Thymus (tissue), 11 donors: ENCODE data around the gene RNF212. TPM values are rescaled to one million over a fixed set of nuclear protein-coding genes. Genes with fewer than 3 reads are reported as not detected.

Experiments
- DNase-seq, 9 donors: peaks; one replicate each; pipeline ENCODE4 v3.0.0-alpha.2; 2013; ENCODE audit warnings: low spot score in 9 of 9, low read depth in 6 of 9, missing footprints in 1 of 9
- H3K27ac ChIP-seq, 2 donors: one replicate each; pipeline ENCODE4 v1.5.1; 2013; ENCODE audit warnings: control low read depth in 1 of 2, low read depth in 1 of 2, low read length in 1 of 2, mild to moderate bottlenecking in 1 of 2, moderate library complexity in 1 of 2
- H3K27me3 ChIP-seq, 2 donors: one replicate each; pipeline ENCODE4 v1.5.1; 2013; ENCODE audit warnings: low read length in 1 of 2; ENCODE audit not compliant: control insufficient read depth in 2 of 2, insufficient read depth in 1 of 2
- H3K36me3 ChIP-seq, 2 donors: one replicate each; pipeline ENCODE4 v1.5.1; 2013; ENCODE audit warnings: low read length in 1 of 2, mild to moderate bottlenecking in 1 of 2, moderate library complexity in 1 of 2; ENCODE audit not compliant: control insufficient read depth in 2 of 2, insufficient read depth in 2 of 2
- H3K4me1 ChIP-seq, 2 donors: one replicate each; pipeline ENCODE4 v1.5.1; 2013; ENCODE audit warnings: low read length in 2 of 2; ENCODE audit not compliant: control insufficient read depth in 2 of 2, insufficient read depth in 2 of 2
- H3K4me3 ChIP-seq, 2 donors: one replicate each; pipeline ENCODE4 v1.5.1; 2013; ENCODE audit warnings: low read length in 2 of 2, control low read depth in 1 of 2, mild to moderate bottlenecking in 1 of 2
- H3K9me3 ChIP-seq, 2 donors: one replicate each; pipeline ENCODE4 v1.5.1; 2013; ENCODE audit warnings: low read length in 1 of 2, mild to moderate bottlenecking in 1 of 2; ENCODE audit not compliant: control insufficient read depth in 2 of 2, insufficient read depth in 1 of 2
- WGBS: extraction: QIAGEN DNeasy Blood & Tissue Kit; methylation state at CpG from one replicate; pipeline ENCODE4 v1.1.7; 2013; 5-methylcytosine and 5-hydroxymethylcytosine counted together
- polyA plus RNA-seq: library from polyadenylated mRNA; stranded (reverse); fragments of 200-250 nt; gene quantifications from one replicate; pipeline ENCODE4 v1.2.3, GENCODE V29; 2013
- total RNA-seq: library from RNA; stranded (reverse); fragments of 120-200 nt; gene quantifications from one replicate; pipeline ENCODE4 v1.2.4, GENCODE V29; 2013
- donor health status: healthy.

Gene RNF212
- total and polyA plus RNA-seq, 2 donors = 1.1 to 11.2 TPM

DNA sequence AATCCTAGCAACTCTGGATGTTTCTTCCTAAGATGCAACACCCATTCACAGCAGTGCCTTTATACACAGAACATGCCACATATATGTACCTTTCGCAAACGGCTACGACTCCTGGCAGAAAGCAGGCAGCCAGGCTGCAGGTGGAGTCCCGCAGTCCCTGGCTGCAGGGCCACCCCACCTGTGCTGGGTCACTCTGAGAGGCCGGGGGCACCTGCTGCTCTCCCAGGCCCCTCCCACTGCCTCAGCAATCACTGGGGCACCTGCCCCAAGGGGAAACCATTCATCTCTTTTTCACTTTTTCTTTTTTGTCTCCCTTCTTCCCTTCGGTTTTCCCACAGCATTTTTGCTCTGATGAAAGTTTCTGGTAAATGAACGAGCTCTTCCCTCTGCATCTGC, 28.0 kb downstream of the RNF212 start:
- Histone ChIP-seq H3K27me3 (peaks cover 0 to 2% of the 10 kb centered on the region in 2 donors), H3K4me3 (no peak overlapping the region), H3K36me3 (no peaks in the 10 kb centered on the region), H3K27ac (no peak overlapping the region), H3K9me3 (peaks cover 0 to 4% of the 10 kb centered on the region in 2 donors), H3K4me1 (no peaks in the 10 kb centered on the region)
- DNase-seq = no peak
- WGBS = 91% methylated on average over 7 of the region's 7 CpGs

DNA sequence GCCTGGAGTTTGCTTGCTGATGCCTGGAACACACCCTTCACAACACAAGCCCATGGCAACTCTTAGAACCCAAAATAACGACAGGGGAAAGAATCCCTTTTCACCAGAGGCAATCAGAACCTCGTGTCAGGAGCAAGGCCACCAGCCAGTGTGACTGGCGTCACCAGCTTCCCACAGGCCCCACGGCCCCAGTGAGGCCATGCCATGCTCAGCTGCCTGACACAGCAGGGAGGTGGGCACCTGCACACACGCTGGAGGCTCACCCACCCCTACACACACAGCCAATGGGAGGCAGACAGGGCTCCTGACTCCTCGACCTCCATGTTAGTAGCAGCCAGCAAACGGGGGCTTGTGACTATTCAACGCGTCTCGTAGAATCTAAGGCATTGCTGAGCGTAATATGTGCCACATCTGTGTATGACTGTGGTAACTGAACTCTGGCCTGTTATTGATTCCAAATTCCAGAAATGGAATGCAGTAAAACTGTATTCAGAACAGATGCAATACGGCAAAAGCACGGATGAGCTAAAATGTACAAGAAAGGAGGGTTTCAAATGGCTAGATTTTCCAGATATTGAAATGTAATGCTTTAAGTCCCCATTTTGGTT, 28.5 kb downstream of the RNF212 start:
- Histone ChIP-seq H3K36me3 (no peaks in the 10 kb centered on the region), H3K9me3 (peaks cover 0 to 4% of the 10 kb centered on the region in 2 donors), H3K4me1 (no peaks in the 10 kb centered on the region), H3K27me3 (peaks cover 0 to 2% of the 10 kb centered on the region in 2 donors), H3K27ac (no peak overlapping the region), H3K4me3 (no peak overlapping the region)
- 91% methylated on average over 13 of the region's 13 CpGs for WGBS
- DNase-seq = no peak

DNA sequence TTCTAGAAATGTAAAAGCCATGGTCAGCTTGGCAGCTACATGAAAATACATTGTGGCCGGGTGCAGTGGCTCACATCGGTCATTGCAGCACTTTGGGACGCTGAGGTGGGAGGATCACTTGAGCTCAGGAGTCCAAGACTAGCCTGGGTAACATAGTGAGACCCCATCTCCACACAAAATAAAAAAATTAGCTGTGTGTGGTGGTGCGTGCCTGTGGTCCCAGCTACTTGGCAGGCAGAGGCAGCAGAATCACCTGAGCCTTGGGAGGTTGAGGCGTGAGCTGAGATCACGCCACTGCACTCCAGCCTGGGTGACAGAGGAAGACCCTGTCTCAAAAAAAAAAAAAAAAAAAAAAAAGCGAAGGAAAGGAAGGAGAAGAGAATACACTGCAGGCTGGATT, 29.0 kb downstream of the RNF212 start:
- Histone ChIP-seq H3K4me3 (no peak overlapping the region), H3K36me3 (no peaks in the 10 kb centered on the region), H3K27ac (no peak overlapping the region), H3K4me1 (no peaks in the 10 kb centered on the region), H3K9me3 (peaks cover 0 to 4% of the 10 kb centered on the region in 2 donors), H3K27me3 (peaks cover 0 to 2% of the 10 kb centered on the region in 2 donors)
- WGBS = 84% methylated on average over 7 of the region's 7 CpGs
- DNase-seq = no peak

DNA sequence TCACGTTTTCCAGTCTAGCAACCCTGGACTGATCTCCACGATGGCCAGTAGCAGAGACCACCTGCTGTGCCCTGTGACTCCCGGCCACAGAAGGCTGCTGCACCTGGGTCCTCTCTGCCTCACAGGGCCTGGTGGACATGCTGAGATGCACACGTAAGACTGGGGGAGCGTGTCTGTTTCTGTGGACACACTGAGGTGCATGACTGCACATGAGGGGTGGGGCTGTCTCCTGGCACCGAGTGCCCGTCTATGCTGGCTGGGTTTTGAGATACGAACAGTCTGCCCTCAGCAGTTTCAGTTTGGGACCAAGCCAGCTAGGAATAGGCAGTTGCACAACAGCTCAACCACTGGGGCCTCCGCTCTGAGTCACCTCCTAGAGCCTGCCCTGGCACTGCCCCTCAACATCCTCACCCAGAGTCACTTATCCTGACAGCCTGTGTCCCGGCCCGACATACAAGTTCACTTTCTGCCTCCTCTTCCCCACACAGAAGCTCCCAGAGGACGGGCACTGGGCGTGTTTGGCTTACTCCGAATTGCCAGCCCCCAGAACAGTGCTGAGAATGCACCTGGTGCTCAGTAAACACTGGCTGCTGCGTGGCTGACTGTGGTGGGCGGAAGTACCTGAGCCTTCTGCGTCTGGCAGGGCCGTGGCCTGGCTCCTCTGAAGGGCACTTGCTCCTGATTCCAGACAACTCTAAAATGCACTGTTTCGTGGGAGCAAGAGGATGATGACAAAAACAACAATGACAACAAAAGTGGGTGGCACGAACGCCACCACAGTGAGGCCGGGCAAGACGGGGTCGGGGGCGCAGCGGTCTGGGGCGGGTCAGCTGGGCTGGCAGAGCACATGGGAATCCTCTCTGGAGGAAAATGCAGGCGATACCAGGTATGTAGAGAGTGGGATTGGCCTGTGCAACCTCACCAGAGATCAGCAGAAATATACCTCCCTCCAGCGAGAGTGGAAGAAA, 30.9 kb downstream of the RNF212 start:
- Histone ChIP-seq H3K27ac (no peak overlapping the region), H3K4me1 (no peaks in the 10 kb centered on the region), H3K27me3 (peaks cover 0 to 2% of the 10 kb centered on the region in 2 donors), H3K4me3 (no peak overlapping the region), H3K36me3 (no peaks in the 10 kb centered on the region), H3K9me3 (no peaks in the 10 kb centered on the region)
- no peak for DNase-seq
- 91% methylated on average over 29 of the region's 29 CpGs for WGBS

DNA sequence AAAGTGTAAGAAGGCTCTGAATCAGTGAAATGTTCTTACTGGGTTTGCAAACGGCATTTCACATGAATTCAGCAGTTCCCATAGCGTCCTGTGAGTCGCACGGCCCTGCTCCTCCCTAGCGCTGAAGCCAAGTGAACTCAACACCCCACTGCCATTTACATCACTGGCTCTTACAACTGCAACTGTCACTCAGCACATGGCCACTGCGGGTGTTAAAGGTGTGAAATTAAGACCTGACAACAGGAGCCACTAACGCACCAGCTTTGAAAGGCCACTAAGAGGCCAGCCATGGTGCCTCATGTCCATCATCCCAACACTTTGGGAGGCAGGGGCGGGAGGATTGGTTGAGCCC, 31.7 kb downstream of the RNF212 start:
- DNase-seq = no peak
- peaks cover 0 to 2% of the 10 kb centered on the region in 2 donors for H3K27me3 ChIP-seq

DNA sequence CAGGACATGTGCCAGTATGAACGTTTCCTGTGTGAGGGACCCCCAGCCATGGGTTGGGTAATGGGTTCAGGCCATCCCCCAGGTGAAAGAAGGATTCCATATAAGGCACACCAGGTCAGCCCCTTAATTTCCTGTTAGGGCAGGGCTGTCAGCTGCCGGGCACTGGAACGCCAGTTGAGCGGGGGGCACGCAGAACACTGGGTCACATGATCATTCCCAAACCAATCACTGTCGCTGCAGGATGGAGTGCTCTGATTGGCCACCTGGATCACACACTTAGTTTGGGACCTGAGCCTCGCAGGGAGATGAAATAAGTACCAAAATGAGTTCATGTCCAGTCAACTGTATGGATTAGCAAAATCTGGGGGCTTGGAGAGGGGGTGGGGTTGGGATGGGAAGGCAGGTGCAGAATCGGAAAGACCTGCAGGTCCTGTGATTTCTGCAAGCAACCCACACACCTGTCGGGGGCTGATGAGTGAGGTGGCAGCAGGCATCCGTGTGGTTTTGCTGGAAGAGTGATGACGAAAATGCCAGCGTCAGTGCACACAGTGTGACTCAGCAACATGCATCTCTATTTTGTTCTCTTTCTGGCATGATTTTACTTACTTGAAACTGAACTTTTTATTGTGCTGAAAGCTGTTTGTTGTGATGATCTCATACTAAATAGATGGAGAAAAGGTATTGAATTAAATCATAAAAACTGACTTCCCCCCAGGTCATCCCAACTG, 32.2 kb downstream of the RNF212 start:
- H3K36me3 ChIP-seq = no peaks in the 10 kb centered on the region
- H3K9me3 ChIP-seq = no peaks in the 10 kb centered on the region
- peaks cover 0 to 2% of the 10 kb centered on the region in 2 donors for H3K27me3 ChIP-seq
- H3K4me3 ChIP-seq = no peak overlapping the region
- WGBS = 74% methylated on average over 12 of the region's 12 CpGs
- no peaks in the 10 kb centered on the region for H3K4me1 ChIP-seq
- H3K27ac ChIP-seq = no peak overlapping the region
- no peak for DNase-seq

More for the DNA sequence above, 31.7 kb downstream of the RNF212 start:
- Histone ChIP-seq H3K4me3 (no peak overlapping the region), H3K4me1 (no peaks in the 10 kb centered on the region), H3K36me3 (no peaks in the 10 kb centered on the region), H3K9me3 (no peaks in the 10 kb centered on the region), H3K27ac (no peak overlapping the region)
- WGBS = 88% methylated on average over 8 of the region's 8 CpGs

DNA sequence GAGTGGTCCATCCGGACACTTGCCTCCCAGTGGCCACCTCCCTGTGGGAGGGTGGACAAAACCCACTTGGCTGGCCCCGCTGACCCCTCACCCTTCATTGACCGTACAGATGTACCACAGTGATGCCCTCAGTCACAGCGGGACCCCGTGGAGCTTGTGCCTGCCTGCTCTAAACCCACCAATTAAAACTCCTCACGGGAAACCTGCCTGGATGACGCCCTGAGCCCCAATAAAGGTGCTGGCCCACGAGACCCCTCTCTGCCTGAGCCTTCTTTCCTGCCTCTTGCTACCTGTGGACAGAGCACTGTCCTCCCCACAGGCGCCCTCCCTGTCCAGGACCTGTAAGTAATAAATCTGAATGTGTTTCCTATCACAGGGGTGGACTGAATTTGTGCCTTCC, 32.9 kb downstream of the RNF212 start:
- Histone ChIP-seq H3K4me3 (no peak overlapping the region), H3K9me3 (no peaks in the 10 kb centered on the region), H3K27me3 (peaks cover 0 to 2% of the 10 kb centered on the region in 2 donors), H3K4me1 (no peaks in the 10 kb centered on the region), H3K36me3 (no peaks in the 10 kb centered on the region), H3K27ac (no peak overlapping the region)
- no peak for DNase-seq
- WGBS = 95% methylated on average over 9 of the region's 9 CpGs

DNA sequence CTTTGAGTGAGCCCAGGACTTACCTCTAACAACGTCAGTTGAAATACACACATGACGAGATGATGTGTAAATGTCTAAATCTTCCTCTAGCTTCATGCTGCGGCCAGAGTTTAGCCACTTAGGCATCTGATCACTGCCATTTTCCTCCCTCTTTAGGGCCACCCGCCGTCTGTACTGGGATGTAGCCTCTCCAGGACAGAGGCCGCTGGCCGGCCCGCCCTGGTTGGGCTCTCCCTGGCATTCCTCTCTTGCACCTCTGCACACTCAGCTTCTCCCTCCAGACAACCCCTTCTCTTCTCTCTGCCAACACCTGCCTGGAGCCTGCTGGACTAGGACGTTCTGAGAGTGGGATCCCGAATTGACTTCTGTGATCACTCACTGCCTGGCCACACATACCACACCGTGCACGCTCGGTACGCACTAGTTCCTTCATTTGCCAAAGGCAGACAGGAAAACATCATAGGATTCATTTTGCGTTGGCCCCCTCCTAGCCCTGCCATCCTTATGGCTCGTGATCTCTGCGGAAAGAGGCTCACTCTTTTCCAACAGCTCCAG, 33.6 kb downstream of the RNF212 start:
- no peaks in the 10 kb centered on the region for H3K9me3 ChIP-seq
- no peaks in the 10 kb centered on the region for H3K36me3 ChIP-seq
- WGBS = 93% methylated on average over 17 of the region's 17 CpGs
- H3K4me1 ChIP-seq = no peaks in the 10 kb centered on the region
- no peak overlapping the region for H3K27ac ChIP-seq
- peaks cover 0 to 2% of the 10 kb centered on the region in 2 donors for H3K27me3 ChIP-seq
- H3K4me3 ChIP-seq = no peak overlapping the region
- no peak for DNase-seq
